ENCODE results near the gene IFNA16. TPM values are rescaled to one million over a fixed set of nuclear protein-coding genes. Genes with fewer than 3 reads are reported as not detected.
A peak's percentile ranks its signal among the peaks of the same experiment; 100 is the strongest.
"Not testable (repeated sequence)": the region's sequence is repeated elsewhere in the genome, so short reads cannot be mapped to it uniquely, and the experiment has no call there.

The IFNA16 gene
- total RNA-seq (2014; rRNA removed; shearing (Covaris generic)) = not detected in 2 replicates

- DNase-seq (ENCODE audit: low spot score) = not testable (repeated sequence)
Observed at GRCh38 chr9:21217211-21217610, at the start of gene IFNA16. Gene IFNA16 (minus strand): TSS chr9:21217311. CDS start chr9:21217305, 6 bp downstream.

GRCh38 chr9:21265421-21266189 lies 48.5 kb upstream of the IFNA16 start:
- no peak for DNase-seq (ENCODE audit: low spot score)

GRCh38 chr9:21255538-21256212 lies 38.6 kb upstream of the IFNA16 start:
- DNase-seq (ENCODE audit: low spot score) = no peak

DNA sequence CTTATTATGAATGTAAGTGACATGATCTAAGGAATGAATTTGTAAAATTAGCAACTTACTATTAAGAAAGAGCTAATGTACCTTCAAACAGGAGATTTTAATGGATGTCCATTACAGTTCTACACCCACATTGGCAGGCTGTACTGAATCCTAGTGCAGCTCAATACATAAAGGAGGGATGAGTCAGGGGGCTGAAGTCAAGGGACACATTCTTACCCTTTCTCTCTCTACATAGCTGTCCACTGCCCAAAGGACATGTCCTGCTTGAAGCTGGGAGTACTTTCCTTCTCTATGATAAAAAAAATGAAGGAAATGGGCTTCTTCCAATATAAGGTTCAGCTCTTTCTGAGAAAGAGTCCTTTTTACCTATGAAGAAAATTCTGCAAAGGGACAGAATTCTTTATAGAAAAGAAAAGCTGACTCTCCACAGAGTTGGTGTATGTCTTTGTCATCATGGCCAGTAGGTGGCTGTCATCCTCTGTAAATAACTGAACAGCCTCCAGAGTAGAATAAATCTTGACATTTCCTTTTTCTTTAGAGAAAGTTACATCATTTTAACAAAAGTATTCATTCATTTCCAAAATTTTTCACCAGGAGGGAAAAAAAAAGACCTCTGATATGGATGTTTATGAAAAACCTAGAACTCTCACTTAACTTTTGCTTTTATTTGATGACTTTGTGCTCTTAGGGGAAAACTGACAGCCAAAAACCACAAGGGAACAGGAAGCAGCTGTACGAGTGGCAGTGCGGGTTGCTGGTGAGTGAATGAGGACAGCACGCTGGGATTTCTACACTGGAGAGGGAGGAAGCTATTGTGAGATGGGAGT lies 35.8 kb upstream of the IFNA16 start:
- peak; percentile 66 for DNase-seq (ENCODE audit: low spot score)

- DNase-seq (ENCODE audit: low spot score) = no peak
Observed at GRCh38 chr9:21251638-21252037, 34.5 kb upstream of the IFNA16 start.

DNA sequence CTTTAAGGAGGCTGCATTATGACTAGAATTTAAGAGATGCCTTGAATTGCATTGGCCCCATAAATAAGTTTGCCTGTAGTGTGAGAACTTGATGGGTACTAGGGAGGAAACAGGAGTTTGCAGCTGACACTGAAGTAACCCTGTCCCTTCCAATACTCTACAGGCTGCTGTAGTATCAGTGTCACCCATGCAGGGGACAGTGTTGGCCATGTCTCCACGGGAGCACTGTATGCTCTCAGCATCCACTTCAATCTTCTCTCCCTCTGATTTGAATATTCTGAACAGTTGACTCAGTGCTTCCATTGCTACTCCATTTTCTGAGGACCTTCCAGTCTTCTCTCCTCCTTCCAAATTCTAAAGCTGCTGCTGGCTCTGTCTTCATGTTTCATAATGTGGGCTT lies 34.1 kb upstream of the IFNA16 start:
- DNase-seq (ENCODE audit: low spot score) = no peak

DNA sequence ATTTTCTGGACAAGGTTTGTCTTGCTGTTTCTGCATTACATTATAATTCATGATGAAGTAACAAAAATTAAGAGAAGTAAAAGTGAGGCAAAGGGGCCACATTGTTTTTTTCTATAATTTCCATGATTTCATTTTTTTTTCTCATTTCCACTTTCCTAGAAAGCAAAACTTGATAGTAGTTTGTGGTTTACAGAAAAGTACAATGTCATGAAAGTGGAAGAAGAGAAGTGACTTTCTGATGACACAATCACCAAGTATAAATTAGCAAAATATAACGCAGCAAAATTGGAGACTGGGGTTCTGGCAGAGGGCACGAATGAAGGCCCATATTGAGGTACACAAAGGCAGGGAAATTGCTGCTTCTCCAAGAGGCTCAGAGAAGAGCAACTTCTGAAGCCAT lies 27.7 kb upstream of the IFNA16 start:
- DNase-seq (ENCODE audit: low spot score) = no peak

GRCh38 chr9:21239911-21240310 lies 22.8 kb upstream of the IFNA16 start, which contains the start of gene IFNA14:
Gene IFNA14 (minus strand): TSS chr9:21240005. CDS start chr9:21239935, 70 bp downstream.
- DNase-seq (ENCODE audit: low spot score) = no peak

GRCh38 chr9:21236360-21236714 lies 19.2 kb upstream of the IFNA16 start:
- DNase-seq (ENCODE audit: low spot score) = not testable (repeated sequence)

DNA sequence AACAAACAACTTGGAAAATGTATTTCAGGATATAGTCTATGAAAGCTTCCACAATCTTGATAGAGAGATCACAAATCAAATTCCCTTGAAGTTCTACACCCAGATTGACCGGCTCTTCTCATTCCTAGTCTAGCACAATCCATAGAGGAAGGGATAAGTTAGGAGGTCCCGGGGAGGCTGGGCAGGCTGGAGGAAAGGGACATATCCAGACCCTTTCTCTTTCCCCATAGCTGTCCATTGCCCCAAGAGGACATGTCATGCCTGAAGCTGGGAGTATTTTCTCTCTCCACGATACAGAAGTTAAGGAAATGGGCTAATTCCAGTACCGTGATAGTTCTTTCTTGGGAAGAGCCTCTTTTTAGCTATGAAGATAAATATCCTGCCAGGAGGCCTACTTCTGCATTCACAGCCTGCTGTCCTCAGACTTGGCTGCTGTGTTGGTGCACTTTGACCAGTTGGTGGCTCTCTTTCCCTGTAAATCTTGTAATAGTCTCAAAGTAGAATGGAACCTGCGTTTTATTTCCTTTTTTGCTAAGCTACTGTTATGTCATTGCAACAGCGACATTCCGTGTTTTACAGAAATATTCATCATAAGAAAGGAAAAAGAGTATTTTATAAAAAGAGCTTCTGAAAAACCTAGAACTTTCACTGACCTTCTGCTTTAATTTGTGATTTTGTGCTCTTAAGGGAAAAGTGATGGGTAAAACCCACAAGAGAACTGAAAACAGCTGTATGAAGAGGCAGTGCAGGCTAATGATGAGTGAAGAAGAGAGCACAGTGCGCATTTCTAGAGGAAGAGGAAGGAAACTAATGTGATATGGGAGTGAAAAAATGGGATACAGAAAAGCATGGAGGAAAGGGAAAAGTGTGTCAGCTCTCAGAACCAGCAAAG lies 18.6 kb upstream of the IFNA16 start:
- peak; percentile 76 for DNase-seq (ENCODE audit: low spot score)

- DNase-seq (ENCODE audit: low spot score) = no peak
Observed at GRCh38 chr9:21234153-21234687, 17.1 kb upstream of the IFNA16 start.

- no peak for DNase-seq (ENCODE audit: low spot score)
Observed at GRCh38 chr9:21233258-21233657, 16.1 kb upstream of the IFNA16 start.

DNA sequence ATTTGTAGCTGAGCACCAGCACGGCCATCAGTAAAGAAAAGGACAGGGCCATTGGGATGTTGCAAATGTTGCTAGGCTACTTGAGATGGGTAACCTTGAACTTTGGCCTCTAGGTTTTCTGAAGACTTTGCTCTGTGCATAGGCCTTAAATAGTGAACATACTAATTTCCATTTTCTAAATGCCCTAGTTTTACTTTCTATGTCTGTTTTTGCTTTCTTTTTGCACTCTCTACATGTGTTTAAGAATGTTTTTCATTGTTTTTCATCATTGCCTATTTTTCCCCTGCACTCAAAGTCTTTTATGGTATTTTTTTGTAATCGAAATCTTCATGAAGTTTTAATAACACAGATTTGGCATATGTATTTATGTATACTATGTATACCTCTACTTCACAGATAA lies 11.0 kb upstream of the IFNA16 start, which contains the start of gene IFNA17:
Gene IFNA17, minus strand, starts transcription at position 101 of the 400 bp plus-strand sequence. Its CDS starts 49 bp downstream, at position 52.
- DNase-seq (ENCODE audit: low spot score) = no peak

GRCh38 chr9:21213411-21214326 lies 3.4 kb downstream of the IFNA16 start:
- DNase-seq (ENCODE audit: low spot score) = peak; percentile 10

- not testable (repeated sequence) for DNase-seq (ENCODE audit: low spot score)
Observed at GRCh38 chr9:21212160-21212559, 5.0 kb downstream of the IFNA16 start.

DNA sequence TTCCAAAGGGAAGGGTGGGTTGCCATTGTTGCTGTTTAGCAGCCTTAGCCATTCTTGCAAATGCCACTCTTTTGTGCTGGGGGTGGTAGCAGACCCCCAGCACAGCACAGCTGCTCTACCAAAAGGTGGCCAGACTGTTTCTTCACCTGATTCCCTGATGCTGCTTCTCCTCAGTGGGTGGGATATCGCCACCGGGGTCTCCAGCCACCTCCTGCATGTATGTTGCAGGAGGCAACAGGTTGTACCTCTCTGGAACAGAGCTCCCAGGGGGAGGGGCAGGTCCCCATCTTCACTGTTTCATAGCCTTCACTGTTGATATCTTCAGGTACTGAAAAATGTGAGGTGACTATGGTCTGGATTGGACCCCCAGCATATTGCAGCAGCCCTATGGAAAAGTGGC lies 6.3 kb downstream of the IFNA16 start:
- not testable (repeated sequence) for DNase-seq (ENCODE audit: low spot score)

GRCh38 chr9:21210311-21210710 lies 6.8 kb downstream of the IFNA16 start:
- no peak for DNase-seq (ENCODE audit: low spot score)

- not testable (repeated sequence) for DNase-seq (ENCODE audit: low spot score)
Observed at GRCh38 chr9:21207043-21207442, 10.1 kb downstream of the IFNA16 start, which contains the start of gene IFNA10. Gene IFNA10 (minus strand): TSS chr9:21207143. CDS start chr9:21207097, 46 bp downstream.

DNA sequence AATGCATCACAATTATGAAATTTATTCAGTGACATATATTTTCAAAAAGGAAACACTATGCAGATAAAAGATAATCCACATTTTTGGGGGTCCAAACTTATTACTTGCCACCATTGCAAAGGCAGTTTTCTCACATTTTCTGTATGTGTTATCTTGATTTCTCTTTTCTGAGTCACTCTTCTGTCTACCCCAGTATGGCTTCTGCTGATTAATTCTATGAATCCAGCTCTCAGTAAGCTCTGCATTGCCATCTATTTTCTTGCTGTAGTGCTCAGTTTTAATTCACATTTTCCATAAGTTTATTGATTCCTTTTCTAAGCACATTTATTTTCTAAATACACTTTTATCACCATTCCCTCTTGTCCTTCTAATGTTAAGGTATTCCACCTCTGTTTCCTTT lies 11.9 kb downstream of the IFNA16 start:
- DNase-seq (ENCODE audit: low spot score) = no peak

Measured in HT-29 (cell line).